Measurements from ENCODE around the gene CRIM1. TPM values are rescaled to one million over a fixed set of nuclear protein-coding genes. Genes with fewer than 3 reads are reported as not detected.

Gene CRIM1
- total and polyA plus RNA-seq, 4 donors = 24.3 to 119 (median 58.4) TPM

DNA sequence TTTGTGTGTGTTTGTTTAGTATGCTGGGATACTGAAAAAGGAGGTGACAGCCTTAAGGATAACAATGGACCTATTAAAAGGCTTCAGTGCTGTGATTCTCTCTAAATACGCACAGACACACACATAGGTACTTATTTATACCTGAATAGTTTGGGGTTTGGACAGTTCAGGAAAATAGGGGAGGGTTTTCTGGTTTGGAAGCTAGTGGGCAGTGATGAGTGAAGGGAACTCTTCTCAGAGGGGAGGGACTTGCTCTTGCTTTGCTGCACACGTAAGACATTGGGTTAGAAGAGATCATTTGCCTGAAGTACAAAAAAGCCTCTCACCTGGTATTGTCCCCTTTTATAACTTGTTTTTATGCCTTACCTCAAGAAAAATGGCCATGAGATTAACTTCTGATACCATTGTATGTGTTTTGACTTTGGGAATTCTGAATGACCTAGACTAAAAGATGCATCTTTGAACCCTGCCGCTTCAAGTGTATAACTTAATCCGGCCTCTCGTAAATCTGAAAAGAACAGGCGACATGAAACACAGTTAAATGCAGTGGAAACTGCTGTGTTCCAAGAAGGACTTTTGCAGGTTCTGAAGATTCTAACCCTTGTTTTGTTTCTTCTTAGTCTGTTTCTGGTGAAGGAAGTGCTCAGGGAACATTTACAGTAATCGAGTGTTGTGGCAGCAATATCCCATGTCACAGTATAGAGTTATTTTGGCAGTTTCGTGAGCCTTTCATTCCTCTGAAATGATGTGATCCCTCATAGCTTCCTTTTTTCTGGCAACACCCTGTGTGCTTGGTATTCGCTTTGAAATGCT lies 2.5 kb downstream of the CRIM1 start:
- no peak for TF ChIP-seq CTCF (IDR thresholded peaks at IDR 0.05; ENCODE audit: control extremely low read depth, extremely low read depth)
- ATAC-seq (ENCODE audit: insufficient read depth, low FRiP score) = no peak

DNA sequence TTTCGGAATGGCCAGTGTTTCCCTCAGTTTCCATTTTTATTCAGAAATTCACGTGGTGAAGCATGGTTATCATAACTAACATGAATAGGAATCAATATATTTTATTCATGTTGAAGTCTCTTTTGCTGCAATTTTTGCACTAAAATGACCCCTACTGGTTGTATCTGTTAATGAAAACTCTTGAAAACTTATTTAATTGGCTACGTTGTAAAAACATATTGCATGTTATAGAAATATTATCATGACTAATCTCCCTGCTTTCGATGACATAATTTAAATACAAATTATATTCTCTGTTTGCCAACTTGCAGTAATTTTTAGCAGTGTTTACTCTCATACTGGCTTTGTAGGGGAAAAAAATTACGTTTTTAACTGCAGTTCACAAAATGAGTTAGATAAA lies 3.5 kb downstream of the CRIM1 start:
- Histone ChIP-seq H3K4me3 (no peak overlapping the region), H3K36me3 (ENCODE audit: control insufficient read depth in 4 of 4, insufficient read depth in 4 of 4, low read length in 4 of 4) (peaks cover 0 to 5% (median 0%) of the 10 kb centered on the region in 4 donors), H3K27me3 (ENCODE audit: control insufficient read depth in 3 of 3, insufficient read depth in 3 of 3, low read length in 2 of 3) (peaks cover 0 to 16% (median 0%) of the 10 kb centered on the region in 3 donors), H3K9me3 (ENCODE audit: control insufficient read depth in 4 of 4, insufficient read depth in 3 of 4, low read length in 3 of 4) (no peaks in the 10 kb centered on the region), H3K4me1 (ENCODE audit: control insufficient read depth in 5 of 5, insufficient read depth in 5 of 5, low read length in 5 of 5) (peaks cover 6 to 66% (median 16%) of the 10 kb centered on the region in 5 donors), H3K27ac (ENCODE audit: low read depth in 1 of 2, low read length in 1 of 2) (no peak overlapping the region), H3K9ac (ENCODE audit: insufficient read depth in 1 of 2, low read length in 2 of 2) (no peak overlapping the region)
- peak; percentile 9 for TF ChIP-seq CTCF (IDR thresholded peaks at IDR 0.05; ENCODE audit: control extremely low read depth, extremely low read depth)
- WGBS, 2 donors = 46 to 58% methylated on average over 5 of the region's 5 CpGs
- peak in 2 of 3 donors; percentile 56 to 57 for DNase-seq
- ATAC-seq (ENCODE audit: insufficient read depth, low FRiP score) = no peak

More for the DNA sequence above, 2.5 kb downstream of the CRIM1 start:
- DNase-seq = peak in 2 of 3 donors; percentile 77 to 80
- Histone ChIP-seq H3K27me3 (ENCODE audit: control insufficient read depth in 3 of 3, insufficient read depth in 3 of 3, low read length in 2 of 3) (peaks cover 0 to 16% (median 0%) of the 10 kb centered on the region in 3 donors), H3K9ac (ENCODE audit: insufficient read depth in 1 of 2, low read length in 2 of 2) (peak overlapping the region in 1 of 2 donors; percentile 81), H3K27ac (ENCODE audit: low read depth in 1 of 2, low read length in 1 of 2) (peak overlapping the region; percentile 82 to 85), H3K36me3 (ENCODE audit: control insufficient read depth in 4 of 4, insufficient read depth in 4 of 4, low read length in 4 of 4) (peaks cover 0 to 5% (median 0%) of the 10 kb centered on the region in 4 donors), H3K4me3 (peak overlapping the region; percentile 76), H3K9me3 (ENCODE audit: control insufficient read depth in 4 of 4, insufficient read depth in 3 of 4, low read length in 3 of 4) (no peaks in the 10 kb centered on the region), H3K4me1 (ENCODE audit: control insufficient read depth in 5 of 5, insufficient read depth in 5 of 5, low read length in 5 of 5) (peaks cover 6 to 63% (median 13%) of the 10 kb centered on the region in 5 donors)
- WGBS, 2 donors = 12 to 18% methylated on average over 9 of the region's 9 CpGs

DNA sequence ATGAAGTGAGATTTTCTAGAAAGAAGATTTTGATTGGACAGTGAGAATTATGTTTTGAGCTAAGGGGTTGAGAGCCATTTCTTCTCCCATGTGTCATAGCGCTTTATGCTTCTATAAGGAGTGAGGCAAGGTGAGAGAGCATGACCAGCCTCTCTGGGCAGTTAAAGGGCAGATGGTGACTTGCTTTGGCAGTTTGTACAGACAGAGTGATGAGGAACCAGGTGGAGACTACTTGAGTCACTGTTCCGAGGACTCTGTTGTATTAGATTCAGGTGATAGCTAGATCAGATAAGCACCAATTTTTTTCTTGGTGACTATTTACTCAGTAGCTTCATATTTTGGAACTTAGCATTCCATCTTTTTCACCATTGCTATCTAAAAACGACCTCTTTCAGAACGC lies 4.5 kb downstream of the CRIM1 start:
- Histone ChIP-seq H3K9me3 (ENCODE audit: control insufficient read depth in 4 of 4, insufficient read depth in 3 of 4, low read length in 3 of 4) (no peaks in the 10 kb centered on the region), H3K4me1 (ENCODE audit: control insufficient read depth in 5 of 5, insufficient read depth in 5 of 5, low read length in 5 of 5) (peaks cover 5 to 61% (median 20%) of the 10 kb centered on the region in 5 donors), H3K4me3 (no peak overlapping the region), H3K27me3 (ENCODE audit: control insufficient read depth in 3 of 3, insufficient read depth in 3 of 3, low read length in 2 of 3) (peaks cover 0 to 9% (median 0%) of the 10 kb centered on the region in 3 donors), H3K27ac (ENCODE audit: low read depth in 1 of 2, low read length in 1 of 2) (peak overlapping the region in 1 of 2 donors; percentile 69), H3K9ac (ENCODE audit: insufficient read depth in 1 of 2, low read length in 2 of 2) (peak overlapping the region in 1 of 2 donors; percentile 32), H3K36me3 (ENCODE audit: control insufficient read depth in 4 of 4, insufficient read depth in 4 of 4, low read length in 4 of 4) (peaks cover 0 to 5% (median 0%) of the 10 kb centered on the region in 4 donors)
- no peak for TF ChIP-seq CTCF (IDR thresholded peaks at IDR 0.05; ENCODE audit: control extremely low read depth, extremely low read depth)
- no peak for ATAC-seq (ENCODE audit: insufficient read depth, low FRiP score)
- whole genome bisulfite sequencing, 2 donors = 84 to 88% methylated on average over 4 of the region's 4 CpGs
- DNase-seq = no peak

All from lung (tissue), 12 donors.